HG03575 (cell line): ENCODE measurements around the gene TMEFF2.

Source experiments
- ATAC-seq: cut with Tn5 transposase; IDR thresholded peaks from one replicate; pipeline ENCODE4 v1.9.1; 2021; ENCODE audit not compliant: unreplicated experiment, insufficient number of reproducible peaks, low FRiP score; ENCODE audit errors: extremely low read depth

Gene TMEFF2

DNA sequence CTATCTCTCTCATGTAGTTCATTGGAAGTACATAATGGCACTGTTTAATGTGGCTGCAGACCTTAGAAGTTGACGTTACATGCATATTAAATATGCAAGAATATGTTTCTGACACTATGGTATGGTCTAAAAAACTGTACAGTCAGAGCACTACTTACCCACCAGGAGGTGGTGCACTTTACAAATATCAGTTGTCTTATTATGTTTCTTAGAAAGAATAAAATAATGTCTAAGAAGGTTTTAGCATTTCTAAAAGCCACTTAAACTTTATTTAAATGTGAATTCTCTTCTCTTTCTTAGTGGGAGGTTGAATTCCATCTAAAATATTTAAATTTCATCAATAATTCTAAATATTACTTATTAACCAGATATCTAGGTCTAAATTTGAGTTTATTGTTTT lies 4.3 kb downstream of the TMEFF2 start:
- no peak for ATAC-seq

DNA sequence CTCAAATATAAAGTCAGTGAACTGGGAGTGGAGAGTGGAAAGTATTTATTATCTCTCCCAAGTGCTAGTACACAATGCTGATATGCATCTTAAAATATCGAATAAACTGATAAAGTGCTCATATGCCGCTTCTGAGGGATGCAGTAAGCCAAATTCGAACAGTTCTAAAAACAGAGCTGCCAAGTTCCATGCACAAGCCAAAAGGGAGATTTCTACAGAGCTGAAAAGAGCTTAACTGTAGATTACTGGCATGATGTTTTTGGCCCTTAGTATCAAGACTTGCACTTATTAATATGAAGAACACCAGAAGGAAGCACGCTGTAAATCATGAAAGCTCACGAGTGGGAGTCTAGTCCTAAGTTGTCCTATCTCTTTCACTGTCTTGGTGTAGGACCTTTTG lies 7.9 kb downstream of the TMEFF2 start:
- no peak for ATAC-seq

DNA sequence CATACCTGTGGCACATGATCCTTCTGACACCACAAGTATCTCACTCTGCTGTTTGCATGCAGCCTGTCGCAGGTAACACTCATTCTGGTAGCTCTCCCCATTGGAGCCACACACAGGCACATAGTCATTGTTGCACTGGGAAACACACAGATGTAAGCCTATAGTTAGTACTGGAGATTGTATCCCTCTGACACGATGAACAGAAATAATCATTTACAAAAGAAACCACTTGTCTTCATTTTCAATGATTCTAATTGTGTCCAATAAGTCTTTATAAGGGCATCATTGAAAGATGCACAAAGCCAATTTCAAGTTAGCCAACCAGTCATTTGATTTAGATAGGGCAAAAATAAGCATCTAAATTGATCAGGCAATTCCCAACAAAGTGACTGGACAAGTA lies 10.4 kb downstream of the TMEFF2 start:
- ATAC-seq: no peak

DNA sequence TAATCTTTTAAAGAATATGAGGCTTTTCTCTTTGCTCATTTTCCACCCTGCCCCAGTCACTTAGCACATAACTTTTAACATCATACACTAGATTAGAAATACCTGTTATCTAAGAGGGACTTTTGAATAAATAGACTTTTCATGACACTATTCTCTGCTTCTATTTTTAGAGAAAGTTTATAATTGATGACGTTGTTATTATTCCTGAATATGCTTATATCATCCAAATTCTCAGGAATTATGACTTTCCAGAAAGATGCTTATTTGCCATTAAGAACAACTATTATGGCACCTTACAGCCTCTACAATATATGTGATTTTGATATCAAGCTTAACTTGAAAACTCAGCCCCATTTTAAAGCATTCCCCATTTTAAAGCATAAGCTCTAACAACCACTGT lies 11.4 kb downstream of the TMEFF2 start:
- ATAC-seq: no peak

DNA sequence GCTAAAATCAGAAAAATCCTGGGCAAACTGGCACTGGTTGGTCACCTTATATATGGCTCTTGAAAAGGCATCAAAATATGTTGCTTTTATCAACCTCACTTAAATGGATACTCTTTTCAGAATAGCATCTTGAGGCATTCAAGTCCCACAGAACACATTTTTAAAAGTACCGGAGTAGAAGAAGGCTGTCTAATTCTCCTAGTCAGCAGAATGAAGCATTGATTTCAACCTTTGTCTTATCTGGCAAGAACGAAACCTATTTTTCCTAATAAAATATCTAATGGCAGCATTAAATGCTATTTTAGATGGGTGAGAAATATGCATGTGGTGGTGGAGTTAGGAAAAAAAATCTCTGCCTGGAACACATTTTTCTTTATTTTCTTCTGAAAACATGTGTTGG lies 27.8 kb downstream of the TMEFF2 start:
- no peak for ATAC-seq

DNA sequence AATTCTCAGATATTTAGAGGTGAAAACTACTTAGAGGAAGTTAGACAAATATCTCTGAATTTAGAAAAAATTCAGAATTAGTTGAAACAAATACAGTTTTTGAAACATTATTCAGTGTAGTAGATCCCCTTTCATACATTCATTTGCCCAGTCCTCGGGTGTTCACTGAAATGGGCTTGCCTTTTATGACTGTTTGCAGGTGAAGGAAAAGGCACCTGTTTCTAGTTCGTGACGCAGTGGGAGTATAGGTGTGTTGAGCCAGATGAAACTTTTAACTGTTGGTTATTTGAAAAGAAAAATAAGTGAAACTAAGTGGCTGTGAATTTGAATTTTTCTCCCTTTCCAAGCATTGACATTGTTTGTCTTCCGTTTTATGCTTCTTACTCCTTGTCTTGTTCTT lies 28.9 kb downstream of the TMEFF2 start:
- ATAC-seq: no peak

DNA sequence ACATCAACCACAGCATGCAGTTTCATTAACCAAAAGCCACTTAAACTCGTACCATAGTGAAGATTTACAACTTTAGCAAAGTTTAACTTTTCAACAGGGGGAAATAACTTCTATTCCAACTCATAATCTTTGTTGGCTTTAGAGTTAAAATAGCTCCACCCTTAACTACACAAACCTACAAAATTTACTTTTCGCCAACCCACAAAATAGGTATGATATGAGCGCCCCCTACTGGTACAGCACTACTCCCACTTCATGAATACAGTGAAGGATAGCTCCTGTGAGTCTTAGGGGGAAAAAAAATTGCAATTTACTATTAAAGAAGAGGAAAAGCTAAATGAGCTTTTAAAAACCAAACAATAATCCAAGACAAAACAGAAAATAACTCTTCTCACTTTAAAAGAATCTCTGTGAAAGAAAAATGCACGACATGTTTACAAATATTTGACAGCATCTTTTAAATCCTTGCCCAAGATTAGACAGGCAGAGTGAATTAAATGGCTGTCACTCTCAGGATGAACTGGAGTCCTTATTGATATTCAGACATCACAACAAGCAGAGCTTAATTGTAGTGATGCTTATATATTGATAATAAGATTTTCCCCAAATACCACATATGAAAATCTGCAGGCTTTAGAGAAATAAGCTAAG lies 32.2 kb downstream of the TMEFF2 start:
- ATAC-seq: no peak

DNA sequence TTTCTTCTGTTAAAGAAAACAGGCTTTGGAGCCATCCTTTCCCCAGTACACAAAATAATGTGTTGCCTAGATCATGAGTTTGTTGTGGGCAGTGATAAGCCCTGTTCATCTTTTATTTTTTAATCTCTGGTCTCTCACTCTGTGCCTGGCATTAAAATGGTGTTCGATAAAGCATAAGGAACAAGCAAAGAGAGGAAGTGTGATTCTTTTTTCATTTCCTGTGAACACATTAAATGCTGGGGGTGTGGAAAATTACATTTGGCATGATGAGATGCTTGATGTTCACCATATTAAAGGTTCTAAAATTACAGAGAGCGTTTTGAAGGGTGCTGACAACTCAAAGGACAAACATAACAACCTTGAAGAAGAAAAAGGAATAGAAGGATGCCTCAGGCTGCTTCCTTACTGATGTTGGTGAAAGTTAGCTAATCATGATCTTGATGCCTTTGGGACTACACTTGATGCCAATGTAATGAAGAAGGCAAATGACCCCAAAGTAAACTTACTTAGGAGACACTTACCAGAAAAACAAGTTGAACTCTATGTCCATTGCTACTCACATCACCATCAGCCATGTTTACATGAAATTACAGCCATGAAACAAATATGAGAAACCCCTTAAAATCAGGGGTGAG lies 33.0 kb downstream of the TMEFF2 start:
- ATAC-seq: no peak

DNA sequence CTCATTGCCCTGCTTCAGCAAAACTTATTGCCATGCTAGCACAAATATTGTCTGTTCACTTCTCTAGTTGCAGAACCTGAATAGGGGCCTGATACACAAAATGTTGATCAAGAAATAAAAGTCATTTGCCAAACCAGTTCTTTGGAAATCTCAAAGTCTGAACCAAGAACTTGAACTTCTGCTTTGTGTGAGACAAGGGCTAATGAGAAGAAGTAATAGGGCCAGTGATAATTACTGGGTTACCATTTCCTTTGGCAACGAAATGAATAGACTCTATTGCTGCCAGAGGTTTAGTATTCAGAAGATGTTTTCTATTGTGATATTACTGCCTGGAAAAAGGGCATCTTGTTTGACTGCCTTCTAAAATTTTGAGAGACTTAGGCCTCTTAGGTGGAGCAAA lies 35.0 kb downstream of the TMEFF2 start:
- ATAC-seq: no peak

DNA sequence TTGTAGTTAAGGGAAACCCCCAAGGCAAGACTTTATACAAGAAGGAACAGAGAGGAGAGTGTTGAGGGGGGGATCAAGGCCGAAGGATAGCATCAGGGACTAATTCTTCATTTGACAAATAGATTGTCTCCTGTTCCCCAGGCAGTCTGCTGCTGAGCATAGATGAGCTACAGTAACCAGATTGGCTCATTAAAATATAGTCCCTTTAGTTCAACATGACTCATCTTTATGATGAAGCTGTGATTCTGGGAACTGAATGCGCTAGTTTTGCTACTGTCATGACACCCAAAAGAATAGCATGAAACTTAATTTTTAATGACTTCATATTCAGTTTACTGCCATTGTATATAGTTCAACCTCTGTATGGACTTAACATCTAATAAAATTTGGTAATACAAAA lies 35.5 kb downstream of the TMEFF2 start:
- no peak for ATAC-seq

DNA sequence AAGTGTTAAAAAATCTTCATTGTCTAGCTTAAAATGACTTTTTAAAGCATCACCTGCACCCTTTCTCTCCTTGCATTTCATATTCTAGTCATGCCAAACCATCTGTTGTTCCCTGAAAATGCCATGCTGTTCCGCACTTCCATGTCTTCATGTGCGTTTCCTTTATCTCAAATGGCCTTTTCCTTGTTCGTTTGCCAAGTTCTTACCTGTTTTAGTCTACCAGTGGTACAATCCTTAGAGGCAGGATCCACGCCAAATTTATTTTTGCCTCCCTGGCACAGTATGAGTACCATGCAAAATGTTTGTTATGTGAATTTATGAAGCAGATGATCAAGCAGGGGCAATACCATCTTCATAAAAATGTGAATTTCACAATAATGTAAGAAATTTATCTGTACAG lies 37.0 kb downstream of the TMEFF2 start:
- no peak for ATAC-seq

DNA sequence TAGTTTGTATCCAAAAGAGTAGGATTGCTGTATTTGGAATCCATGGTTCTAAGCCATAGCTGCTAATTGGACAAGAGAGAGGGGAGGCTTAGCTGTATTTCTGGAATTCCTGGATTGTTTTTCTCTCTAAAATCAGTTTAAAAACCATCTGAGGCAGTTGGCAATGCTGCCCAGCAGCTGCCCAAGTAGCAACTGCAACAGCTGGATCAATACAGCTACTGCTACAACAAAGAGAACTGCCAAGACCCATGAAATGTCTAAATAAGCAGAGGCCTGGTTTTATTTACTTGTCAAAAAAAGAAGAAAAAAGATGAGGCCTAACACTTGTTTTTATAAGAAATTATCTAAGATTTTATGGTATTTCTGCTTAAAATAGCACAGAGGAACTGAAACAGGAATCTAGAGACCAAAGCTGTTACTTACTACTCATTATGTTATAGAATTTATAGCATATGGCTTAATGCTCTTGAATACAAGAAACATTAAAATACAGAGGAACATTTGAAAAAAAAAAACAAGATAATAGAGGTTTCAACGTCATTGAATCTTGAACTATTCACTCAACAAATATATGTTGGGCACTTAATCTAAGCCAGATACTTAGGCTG lies 39.1 kb downstream of the TMEFF2 start:
- ATAC-seq: no peak

DNA sequence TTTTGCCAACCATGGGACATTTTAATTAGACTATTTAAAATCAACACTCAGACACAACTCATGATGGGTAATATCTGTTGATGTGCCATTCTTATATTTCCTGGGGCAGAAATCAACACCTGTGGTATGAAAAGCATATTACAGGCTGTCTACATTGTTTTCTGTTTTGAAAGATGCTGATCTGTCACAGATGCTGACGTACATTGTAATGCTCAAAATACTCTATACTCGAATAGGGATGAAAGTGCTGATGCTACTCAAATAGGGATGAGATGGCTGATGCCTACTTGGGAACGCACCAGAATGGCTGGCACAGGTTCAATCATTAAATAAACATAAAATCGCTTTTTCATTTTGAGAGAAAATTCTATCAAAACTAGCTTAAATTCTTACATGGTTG lies 41.2 kb downstream of the TMEFF2 start:
- no peak for ATAC-seq

DNA sequence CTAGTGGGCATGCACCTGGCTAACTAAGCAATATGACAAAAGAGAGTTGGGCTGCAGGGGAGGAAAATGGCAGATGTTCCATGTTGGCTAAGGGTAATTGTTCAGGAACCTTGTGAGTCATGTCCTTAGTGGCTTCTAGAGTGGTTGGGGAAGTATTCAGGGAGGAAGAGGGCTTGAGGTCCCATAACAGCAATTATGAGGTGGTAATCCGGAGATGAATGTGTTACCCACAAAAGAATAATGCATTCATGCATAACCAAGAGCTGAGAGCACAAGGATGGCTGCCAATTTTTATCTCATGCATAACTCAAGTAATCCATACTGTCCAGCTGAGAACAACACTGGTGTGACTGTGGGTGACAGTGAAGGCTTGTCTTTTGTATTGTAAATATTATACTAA lies 42.9 kb downstream of the TMEFF2 start:
- ATAC-seq: no peak

DNA sequence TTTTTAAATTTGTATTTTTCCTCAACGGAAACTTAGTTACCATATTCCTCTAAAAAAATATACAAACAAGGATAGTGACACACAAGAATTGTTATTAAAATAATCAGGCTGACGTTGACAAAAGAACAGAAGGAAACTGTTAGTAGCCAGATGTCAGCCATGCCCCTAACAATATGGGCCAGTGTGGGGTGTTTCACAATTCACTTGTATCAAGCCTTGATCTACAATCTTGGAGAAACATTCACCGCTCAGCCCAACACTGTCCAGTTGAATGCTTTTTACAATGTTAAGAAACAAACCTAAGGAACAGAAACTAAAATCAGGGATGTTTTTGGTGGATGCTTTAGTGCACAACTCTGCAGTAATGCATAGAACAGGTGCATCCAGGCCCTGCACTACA lies 44.6 kb downstream of the TMEFF2 start:
- ATAC-seq: no peak

DNA sequence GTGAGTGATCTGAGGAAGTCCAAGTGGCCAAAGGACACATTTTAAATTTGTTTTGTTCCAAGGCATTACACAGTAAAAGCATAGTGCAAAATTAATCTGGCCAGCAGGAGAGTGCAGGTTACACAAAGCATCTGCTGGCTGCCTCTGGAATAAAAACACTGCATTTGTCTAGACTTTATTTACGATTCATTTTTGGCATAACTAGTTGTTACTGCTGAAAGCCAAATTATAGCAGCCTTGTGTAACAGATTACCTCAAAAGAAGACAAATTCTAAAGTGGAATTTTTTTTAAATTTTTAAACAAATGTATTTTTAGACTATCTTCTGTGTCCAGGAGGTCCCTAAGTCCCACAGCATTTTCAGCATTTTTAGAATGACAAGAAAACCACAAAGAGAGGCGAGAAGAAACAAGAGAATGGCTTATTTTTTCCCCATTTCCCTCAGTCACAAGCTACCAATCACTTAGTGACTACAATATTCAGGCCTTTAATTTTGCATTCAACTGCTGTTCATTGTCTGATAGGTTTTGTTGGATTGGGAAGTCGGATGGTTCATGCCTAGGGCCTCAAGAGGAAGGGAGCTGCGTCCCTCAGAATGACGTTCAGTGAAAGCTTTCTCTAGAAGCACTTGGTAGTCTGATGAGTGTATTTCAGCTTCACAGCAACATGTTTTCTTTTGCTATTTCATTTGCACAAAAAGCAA lies 46.0 kb downstream of the TMEFF2 start:
- no peak for ATAC-seq

DNA sequence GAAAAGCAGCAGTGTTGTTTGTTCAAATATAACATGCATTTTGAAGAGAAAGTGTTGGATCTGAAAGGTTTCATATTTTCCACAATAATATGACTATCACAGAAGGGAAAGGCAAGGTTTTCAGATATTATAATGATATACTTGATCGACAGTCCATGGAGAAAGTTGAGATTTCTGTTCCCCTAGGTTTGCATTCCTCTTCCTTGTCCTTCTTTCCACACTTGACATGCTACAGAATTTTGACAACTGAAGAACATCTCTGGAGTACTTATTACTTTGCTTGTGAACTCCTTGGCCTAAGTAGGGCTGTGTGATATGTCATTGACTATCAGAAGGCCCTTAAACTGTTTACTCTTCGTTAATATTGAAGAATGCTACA lies 46.5 kb downstream of the TMEFF2 start:
- ATAC-seq: no peak

DNA sequence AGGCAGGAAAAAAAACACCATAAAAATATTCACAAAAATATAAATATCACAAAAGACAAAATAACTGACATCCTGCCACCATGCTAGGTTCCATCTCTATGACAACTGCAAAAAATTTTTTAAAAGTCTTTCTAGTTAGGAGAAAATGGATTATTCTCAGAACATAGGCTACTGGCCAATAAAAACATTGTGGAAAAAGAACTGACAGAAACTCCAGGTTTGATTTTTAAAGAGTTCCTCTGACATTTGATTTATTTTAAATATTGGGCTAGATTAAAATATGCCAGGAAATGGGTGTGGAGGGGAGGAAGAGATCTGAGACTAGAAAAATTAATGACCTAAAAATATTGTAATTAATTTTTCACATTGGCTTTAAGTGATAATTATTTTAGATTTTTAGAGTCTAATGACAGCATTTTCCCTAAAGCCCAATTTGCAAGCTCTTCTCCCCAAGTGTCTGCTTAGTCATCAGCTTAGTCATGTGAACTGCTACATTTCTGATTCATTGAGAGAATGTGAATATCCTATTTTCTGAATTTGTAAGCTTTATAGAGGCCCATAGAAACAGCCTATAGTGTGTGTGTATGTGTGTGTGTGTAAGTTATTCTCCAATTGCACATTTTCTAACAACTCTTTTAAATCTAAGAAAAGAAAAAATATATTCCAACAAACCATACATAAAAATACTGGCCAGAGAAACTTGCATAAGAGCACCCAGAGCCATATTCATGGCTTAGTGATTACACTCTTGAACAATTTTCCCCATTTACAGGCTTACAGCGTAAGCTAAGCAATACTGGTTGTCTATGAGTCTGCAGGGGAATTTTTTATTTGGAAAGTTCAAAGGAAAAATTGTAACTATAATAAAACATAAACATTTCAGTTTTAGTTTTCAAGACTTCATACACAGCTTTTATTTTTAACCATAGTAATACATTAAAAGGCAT lies 48.4 kb downstream of the TMEFF2 start:
- no peak for ATAC-seq

DNA sequence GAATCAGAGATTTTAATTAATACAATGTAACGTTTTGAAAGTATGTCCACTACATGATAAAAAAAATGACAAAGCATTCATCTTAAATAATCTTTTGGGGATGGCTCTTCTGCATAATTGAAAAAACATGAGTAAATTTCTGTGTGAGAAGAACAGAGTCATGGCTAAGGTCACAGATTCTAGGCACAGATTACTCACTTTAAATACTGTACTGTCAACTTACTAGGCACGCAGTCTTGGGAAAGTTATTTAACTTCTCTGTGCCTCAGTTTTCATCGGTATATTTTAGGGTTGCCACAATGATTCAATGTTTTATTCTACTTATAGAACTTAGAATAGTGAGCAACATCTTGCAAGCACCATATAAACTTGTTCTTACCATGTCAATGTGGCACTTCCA lies 49.2 kb downstream of the TMEFF2 start:
- ATAC-seq: no peak
